HG03097 (cell line): ENCODE results near the gene STXBP6.
"Not testable (repeated sequence)": the region's sequence is repeated elsewhere in the genome, so short reads cannot be mapped to it uniquely, and the experiment has no call there.

Experiments
- ATAC-seq: cut with Tn5 transposase; IDR thresholded peaks from one replicate; pipeline ENCODE4 v1.9.1; 2021; ENCODE audit not compliant: unreplicated experiment, low FRiP score

Gene STXBP6

DNA sequence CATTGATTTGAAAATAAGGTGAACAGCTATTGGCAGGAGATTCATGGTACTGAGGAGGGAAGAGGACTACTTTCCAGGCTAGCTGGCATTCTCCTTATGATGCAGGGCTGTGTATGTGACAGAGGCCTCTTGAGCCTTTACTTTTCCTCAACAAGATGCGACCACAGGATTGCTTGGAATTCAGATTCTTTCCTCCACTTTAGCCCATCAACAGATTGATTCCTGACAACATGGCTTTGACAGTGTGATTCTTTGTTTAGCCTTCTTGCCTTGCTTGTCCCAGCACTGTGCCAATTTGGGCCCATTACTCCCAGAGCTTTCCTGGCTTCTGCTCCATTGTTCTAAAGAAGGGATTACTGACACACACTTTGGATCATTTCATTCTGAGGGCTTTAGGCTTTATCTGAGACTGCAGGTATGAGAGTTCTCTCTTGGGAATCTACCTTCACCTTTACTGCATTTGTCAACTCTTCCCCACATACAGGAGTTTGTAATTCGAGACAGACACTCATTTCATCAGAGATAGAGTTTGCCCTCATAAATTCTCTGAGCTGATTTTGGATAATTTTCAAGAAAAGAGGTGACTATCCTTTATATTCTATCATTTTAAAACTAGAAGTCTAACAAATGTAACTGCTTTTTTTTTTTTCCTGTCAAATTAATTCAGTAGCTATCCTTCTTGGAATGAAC lies 209.6 kb downstream of the STXBP6 start:
- ATAC-seq: no peak

DNA sequence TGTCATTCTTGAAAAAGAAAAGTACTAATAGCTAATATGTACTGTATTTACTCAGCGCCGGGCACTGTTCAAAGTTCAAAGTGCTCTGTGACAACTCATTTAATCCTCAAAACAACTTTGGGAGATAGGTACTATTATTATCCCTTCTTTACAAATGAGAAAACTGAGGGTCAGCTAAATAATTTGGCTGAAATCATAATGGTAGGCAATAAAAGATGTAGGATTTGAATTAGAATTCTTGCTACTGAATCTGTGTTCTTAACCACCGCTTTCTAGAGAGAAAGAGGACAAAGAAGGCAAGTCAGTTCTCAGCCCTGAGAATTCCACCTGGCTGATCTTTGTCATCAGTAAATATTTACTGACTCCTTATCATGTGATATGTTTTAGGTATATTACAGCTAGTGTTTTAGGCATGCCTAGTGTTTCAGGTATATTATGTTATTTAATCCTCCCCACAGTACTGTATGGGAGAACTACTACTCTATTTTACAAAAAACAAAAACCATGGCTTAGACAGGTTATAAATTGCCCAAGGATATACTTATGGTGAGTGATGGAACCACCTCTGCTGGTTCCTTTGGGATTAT lies 210.2 kb downstream of the STXBP6 start:
- no peak for ATAC-seq

DNA sequence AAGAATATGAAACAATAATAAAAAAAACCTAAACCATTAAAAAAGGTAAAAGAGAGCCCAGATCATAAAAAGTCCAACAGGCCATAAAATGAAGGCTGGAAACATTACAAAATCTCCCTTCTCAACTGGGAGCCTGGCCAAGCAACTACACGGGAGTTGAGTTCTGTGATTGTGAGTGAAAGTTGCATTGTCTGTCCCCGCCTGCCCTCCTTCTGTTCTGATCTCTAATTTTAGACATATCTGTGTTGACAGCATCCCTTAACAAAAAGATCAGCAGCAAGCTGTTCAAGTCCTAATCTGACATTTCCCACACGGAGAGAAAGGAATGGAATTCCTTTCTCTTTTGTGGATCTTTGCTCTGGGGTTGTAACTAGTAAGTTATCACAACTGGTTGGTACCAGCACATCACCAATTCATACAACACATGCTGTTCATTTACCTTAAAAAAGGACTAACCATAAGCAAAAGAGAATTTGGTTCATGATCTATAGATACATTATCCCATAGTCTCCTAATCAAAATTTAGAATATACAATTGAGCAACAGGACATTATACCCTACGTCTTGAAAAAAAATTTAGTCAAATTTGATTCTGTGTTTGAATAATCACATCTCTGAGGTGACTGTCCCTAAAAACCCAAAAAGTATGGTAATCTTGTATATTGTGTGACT lies 210.9 kb downstream of the STXBP6 start:
- ATAC-seq: no peak

DNA sequence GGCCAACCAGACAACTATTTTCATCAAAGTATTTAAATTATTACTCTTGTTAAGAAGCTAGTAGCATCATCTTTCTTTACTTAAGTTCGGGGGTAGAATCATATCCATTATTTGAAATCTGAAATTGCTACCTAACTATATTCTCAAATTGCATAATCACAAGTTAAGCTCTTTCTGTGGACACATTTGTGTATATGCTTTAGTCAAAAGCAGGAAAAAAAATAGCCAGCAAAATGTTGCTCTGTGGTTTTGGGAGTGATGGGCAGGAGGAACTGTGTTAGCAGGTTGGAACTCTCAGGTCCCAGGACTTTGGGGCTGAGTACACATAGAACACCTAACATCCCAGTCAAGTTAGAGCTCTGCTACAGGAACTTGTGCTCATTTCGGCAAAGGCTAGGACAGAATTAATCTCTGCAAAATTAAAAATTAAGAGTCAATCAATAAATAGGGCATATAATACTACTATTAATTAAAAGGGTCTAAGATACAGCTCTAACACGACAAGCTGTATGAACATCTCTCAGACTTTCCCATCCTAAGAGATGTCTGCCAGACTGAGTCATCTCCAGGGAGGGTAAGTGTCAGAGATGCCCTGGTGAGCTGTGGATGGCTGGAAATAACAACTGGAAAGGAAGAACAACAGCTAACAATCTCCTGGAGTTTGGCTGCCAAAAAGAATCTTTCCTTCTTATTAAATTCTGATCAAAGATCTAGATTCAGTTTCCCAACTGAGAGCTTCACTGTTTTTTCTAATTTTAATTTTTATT lies 212.5 kb downstream of the STXBP6 start:
- no peak for ATAC-seq

DNA sequence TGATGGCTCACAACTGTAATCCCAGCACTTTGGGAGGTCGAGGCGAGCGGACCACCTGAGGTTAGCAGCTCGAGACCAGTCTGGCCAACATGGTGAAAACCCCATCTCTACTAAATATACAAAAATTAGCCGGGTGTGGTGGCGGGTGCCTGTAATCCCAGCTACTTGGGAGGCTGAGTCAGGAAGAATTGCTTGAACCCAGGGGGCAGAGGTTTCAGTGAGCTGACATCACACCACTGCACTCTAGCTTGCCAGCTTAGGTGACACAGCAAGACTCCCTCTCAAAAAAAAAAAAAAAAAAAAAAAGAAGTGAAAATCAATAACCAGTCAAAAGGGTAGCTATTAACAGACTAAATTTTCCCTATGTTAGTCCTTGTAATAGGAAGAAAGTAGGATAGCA lies 213.6 kb downstream of the STXBP6 start:
- ATAC-seq: not testable (repeated sequence)

DNA sequence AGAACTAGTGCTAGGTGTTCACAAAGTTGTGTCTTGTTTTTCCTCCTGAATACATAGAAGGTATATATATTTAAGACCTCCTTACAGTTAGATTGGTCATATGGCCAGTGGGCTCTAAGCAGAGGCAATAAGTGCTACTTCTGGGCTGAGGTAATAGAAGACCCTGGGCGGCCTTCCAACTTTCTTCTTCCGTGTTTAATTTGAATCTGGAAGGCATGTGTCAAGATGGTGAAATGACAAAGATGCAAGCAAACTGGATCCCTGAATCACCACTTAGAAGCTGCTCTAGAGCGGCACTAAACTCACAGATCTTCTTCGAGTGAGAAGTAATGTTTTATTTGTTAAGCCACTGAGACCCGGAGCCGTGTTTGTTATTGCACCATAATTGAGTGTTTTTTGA lies 215.0 kb downstream of the STXBP6 start:
- no peak for ATAC-seq

DNA sequence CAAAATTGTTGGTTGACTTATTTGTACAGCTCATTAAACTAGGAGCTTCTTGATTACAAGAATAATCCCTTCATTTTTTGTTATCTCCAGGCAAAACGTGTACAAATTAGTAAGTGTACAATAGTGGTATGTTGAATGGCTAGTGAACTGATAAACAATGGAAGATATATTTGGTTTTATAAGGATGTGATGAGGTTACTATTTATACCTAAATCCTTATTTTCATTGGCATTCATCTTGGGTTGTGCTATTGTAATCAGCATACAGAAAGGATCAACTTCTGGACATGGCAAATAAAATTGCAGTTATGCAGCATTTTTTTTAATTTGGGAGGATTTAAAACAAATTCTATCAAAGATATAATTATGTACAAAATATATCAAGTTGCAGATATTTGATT lies 216.6 kb downstream of the STXBP6 start:
- no peak for ATAC-seq

DNA sequence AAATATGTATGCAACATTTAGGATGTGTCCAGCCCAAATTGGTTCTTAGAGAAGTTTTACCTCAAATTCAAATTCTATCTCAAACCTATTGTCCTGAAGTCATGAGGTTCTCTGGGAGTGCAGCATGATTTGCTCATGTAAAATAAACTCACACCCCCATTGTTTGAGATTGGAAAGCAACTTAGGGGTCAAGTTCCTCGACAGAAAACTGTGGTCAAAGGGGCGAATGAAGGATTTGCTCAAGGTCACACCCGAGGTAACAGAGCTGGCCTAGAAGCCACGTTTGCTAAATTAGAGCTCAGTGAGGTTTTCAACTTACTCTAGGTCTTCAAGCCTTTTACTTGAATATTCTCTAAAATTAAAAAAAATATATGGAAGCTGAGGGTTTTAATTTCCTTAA lies 218.3 kb downstream of the STXBP6 start:
- ATAC-seq: no peak

DNA sequence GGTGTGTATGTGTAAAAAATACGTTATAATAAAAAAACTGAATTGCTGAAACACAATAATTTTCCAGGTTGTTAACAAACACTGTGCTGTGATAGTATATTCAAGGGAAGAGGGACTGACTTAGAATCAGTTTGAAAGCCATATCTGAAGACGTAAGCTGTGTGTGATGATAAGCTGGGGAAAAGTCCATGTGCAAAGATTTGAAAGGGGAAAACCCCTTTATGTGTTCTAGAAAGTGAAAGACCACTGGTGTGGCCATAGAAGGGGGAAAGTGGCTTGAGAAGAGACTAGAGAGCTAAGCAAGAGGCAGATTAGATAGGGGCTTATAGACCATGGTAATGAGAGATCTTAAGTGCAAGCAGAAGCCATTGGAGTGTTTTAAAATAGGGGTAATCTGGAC lies 220.1 kb downstream of the STXBP6 start:
- ATAC-seq: no peak

DNA sequence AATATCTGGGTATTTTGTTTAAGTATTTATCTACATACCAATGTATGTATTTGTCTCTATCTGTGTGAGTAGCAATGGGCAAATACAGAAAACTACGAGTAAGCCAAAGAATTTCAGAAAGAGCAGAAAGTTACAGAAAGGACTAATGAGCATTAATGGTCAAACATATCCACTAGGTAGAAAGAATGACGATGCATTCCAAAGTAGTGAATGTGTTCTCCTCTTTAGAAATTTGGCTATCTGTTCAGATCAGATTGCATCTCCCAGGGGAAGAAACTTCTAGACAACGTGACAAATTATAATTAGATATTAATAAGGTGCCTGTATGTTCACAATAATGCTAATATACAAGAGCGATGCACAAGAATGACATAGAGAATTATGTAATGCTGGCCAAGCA lies 221.5 kb downstream of the STXBP6 start:
- no peak for ATAC-seq

DNA sequence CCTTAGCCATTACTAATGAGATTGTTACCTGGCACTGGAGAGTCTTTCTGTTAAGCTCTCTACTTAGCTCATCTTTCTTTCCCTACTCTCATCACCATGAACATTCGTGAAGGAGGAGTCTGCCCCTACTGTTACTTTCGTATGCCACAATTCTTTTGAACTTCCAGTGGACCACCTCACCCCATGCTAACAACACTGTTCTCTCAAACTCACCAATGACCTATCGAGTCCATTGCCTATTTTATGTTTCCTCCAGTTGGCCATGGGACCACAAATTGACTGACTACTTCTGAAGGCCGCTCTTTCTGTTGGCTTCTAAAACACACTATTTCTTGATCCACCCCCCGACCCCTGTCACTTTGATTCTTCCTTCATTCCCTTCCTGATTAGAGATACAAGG lies 223.6 kb downstream of the STXBP6 start:
- ATAC-seq: no peak

DNA sequence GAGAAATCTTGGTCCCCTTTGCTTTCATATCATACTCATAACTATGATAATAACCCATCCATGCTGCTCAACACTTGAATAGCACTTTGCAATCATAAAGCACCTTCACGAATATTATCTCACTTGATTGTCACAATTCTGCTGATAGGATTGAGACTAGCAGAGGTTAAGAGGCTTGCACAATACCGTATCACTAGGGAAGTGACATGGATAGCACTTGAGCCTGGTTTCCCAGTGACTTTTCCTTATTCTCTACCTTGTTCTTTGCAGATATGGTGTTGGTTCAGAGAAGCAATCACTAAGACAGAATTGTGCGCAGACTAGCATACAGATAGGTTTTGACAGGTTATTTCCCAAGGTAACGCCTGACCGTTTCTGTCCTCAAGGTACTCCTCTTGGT lies 229.3 kb downstream of the STXBP6 start:
- ATAC-seq: no peak

DNA sequence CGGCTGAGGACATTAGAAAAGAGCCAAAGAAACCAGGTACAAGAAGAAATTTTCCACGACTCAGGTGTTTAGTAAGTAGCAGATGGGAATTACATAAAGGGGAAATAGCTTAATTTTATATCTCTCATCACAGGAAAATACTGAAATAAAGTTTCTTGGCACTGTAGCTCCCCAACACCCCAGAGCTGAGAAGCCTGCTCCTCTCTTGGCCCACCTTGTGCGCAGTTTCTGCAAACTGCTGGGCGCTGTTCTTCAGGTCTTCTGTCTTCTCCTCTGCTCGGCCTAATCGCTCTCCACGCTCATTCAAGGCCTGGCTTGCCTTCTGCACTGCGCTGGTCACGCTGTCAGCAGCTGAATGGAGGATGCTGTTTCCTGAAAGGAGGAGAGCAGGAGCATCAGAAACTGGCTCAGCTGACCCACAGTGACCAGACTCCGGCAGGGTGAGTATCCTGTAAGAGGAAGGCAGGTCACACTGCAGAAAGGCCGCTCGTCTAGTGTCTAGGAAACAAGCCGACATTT lies 231.1 kb downstream of the STXBP6 start:
- no peak for ATAC-seq

DNA sequence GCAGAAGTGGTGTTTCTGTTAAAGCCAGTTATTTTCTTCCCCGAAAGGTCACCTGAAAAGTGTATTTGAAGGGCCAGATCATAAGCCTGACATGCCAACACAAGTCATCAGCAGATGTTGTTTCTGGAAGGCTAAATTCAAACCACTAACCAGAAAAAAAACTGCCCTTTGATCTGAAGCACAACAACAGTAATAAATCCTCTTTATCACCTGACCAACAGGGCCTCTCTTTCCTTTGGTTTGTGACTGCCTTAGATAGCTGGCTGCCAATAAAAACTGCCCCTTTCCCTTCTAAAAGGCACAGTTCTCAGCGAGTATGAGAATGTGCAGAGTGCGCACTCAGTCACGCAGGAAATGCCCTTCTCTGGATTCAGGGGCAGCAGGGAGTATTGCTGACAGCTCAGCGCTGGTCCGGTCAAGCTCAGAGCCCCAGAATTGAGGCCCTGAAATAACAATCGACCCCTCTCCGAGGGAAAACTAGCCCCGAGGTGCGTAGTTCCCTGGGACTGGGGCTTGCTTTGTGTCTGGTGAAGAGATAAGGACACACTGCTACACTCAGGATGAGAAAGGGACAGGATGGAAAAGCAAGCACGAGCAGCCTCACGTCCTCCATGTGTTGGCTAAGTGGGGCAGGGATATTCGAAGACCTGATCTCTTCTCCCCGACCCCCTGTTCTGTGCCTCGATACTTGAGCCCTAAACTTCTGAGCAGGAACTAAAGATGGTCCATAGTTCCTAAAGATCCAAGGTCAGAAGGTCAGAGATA lies 231.7 kb downstream of the STXBP6 start:
- ATAC-seq: no peak

DNA sequence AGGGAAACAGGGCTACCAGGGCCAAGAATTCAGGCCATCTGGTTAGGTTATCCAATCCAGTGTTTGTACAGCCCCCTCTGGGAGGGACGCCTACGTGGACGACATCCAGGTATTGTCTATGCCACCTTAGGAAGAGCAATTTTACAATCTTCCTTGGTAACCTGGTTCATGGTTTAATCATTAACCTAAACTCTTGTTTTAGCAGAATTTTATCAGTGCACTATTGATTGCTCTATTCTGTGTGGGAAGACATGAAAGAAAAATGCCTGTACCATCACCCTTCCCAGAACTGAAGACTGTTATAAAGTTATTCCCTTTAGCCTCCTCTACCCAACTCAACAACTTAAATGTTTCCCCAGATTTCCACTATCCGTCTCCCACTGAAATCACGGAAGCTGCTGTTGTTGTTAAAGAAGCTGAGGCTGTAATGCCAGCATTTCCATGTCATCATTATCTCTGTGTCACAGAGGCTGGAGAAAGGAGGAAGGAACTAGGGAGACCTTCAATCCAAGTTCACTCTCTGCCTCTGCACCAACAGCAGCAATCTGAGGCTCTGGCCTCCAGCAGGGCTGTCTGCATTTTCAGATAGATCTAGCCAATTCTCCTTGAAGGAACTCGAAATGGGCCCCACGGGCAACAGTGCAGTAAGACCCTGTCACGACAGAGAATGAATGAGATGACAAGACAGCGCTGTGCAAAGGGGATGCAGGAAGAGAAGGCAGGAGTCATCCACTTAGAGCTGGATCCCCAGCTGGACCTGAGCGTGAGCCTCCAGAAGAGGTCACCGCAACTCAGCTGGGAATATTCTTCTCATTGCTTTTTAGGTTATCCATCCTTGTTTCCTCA lies 232.5 kb downstream of the STXBP6 start:
- no peak for ATAC-seq

DNA sequence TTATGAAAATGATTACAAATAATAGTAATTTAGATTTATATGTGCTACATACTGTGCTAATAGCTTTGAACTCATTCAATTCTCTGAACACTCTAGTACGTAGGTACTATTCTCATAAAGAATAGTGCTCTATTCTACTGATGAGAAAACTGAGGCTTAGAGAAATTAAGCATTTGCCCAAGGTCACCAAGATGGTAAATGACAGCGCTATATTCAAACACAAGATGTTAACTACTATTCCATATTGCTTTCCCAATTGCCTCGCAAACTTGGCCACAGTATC lies 233.1 kb downstream of the STXBP6 start:
- ATAC-seq: no peak

DNA sequence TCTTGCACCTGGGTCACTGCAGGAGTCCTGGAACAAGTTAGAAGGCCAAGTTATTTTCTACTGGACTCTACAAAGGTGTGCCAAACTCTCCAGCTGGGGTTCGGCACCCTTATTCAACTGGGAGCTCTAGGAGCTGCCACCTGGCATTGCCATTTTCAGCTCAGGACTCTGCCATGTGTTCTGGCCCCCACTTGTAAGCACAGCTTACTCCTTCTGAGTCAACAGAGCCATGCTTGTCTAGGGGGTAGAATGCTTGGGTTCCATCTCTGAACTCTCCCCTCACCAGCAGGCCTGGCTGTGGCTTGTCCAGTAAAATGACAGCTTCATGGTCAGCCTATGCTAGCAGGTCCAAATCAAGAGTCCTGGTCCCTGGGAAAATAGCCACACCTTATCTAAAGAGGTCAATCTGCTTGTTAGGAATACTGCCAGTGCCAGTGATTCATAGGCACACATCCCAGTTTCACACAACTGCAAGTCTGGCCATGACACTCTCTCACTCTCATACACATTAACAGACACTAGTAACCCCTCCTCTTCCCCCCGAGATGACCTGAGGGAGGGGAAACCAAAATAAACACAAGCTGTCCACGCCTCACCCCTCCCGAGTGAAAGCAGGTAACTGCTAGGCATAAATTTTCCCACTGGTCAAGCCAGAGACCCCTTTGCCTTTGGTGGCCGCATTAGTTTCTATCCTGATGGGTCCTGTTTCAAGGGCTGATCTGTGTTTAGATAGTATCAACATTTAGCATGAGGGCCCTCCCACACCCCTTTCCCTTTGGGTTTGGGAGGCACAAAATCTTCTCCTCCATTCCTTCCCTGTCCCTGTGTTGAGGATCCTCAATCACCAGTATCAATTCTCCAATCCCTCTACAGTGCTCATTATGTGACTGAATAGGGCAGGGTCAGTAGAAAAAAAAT lies 233.7 kb downstream of the STXBP6 start:
- ATAC-seq: no peak

DNA sequence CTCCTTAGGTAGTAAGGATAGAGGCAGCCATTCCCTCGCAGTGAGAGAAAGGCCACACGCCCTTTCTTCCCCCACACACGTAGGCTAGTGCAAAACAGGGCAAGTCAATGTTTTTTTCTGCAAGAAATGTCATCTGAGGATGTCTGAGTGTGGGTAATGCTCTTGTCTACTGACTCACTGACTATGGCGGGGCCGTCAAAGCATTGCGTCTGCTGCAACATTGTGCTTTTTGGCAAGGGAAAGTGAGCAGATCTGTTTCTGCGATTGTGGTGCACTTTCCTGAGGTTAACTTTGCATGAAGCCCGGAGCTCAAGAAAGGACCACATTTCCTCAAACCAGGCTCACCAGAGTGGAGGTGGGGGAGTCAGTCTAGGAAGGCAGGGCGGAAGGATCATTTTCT lies 234.4 kb downstream of the STXBP6 start:
- no peak for ATAC-seq

DNA sequence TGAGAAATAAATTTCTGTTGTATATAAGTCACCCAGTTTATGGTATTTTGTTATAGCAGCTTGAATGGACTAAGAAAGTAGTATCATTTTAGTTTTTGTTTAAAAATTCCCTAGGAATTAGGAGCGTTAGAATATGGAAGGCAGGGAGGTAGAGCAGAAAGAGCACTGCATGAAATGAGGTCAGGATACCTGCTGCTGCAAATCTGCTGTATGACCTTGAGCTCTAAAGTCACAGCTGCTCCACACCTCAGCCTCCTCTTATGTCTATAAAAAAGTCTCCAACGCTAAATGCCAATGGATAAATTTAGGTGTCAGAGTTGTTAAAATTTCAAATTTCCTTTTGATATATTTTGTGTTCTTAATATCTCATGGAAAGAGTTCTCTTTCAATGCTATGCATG lies 235.0 kb downstream of the STXBP6 start:
- no peak for ATAC-seq
